ENCODE data around the gene LYSMD4. TPM values are rescaled to one million over a fixed set of nuclear protein-coding genes. Genes with fewer than 3 reads are reported as not detected.

The LYSMD4 gene
- total and polyA plus RNA-seq, 2 of the 8 experiments (the other 6 are each of a cell fraction or from before 2014, with no cell fraction given): 7.5 to 17.5 TPM

GRCh38 chr15:99753066-99753465 lies 19.8 kb upstream of the LYSMD4 start:
- H3K9me3 ChIP-seq (ENCODE audit: insufficient read depth in 2 of 2, low read depth in 1 of 2, low read length in 1 of 2): no peaks in the 10 kb centered on the region
- WGBS, 2 experiments (ENCODE audit: extremely low coverage in 1 of 2, insufficient coverage in 1 of 2, insufficient read length in 1 of 2, insufficient replicate concordance in 2 of 2, low coverage in 1 of 2, low lambda C conversion rate in 2 of 2, missing lambda C conversion rate in 1 of 2): 75% methylated on average over 4 of the region's 4 CpGs; no CpG with 5 or more reads in 1 of the 2 experiments
- H4K8ac ChIP-seq (ENCODE audit: extremely low read depth, insufficient read depth, low read length): no peak overlapping the region
- H4K20me1 ChIP-seq (replicated peaks in 1 of 2; ENCODE audit: control insufficient read depth in 1 of 2, insufficient read depth in 2 of 2, low read length in 2 of 2): no peaks in the 10 kb centered on the region
- no peak overlapping the region for H3K14ac ChIP-seq (ENCODE audit: insufficient read length)
- TF ChIP-seq JUND (IDR thresholded peaks at IDR 0.05; ENCODE audit: low read length): no peak
- TF ChIP-seq TCF12 (IDR thresholded peaks at IDR 0.05; ENCODE audit: low read depth, low read length): 0 out of 2 replicates have a peak, but pooled peaks have one; percentile 19
- TF ChIP-seq RNF2 (IDR thresholded peaks at IDR 0.05; ENCODE audit: borderline replicate concordance, low read depth, low read length, missing control alignments, poor library complexity, severe bottlenecking): no peak
- TF ChIP-seq CTCF (IDR thresholded peaks at IDR 0.05; ENCODE audit: control extremely low read depth in 1 of 3, insufficient read depth in 1 of 3, low read depth in 1 of 3, low read length in 3 of 3): no peak
- no peak for TF ChIP-seq POU5F1 (IDR thresholded peaks at IDR 0.05; ENCODE audit: low read depth, low read length)
- TF ChIP-seq SP2 (IDR thresholded peaks at IDR 0.05; ENCODE audit: low read length): no peak
- no peak for TF ChIP-seq BCL11A (IDR thresholded peaks at IDR 0.05; ENCODE audit: low read depth in 2 of 2, low read length in 2 of 2)
- no peak for TF ChIP-seq SIX5 (IDR thresholded peaks at IDR 0.05; ENCODE audit: low read depth, low read length)
- H3K27ac ChIP-seq (ENCODE audit: low read depth, low read length): no peak overlapping the region
- H2BK120ac ChIP-seq (replicated peaks; ENCODE audit: low read depth, low read length): no peak overlapping the region
- no peaks in the 10 kb centered on the region for H3K4me1 ChIP-seq (replicated peaks in 1 of 4; ENCODE audit: control insufficient read depth in 3 of 4, insufficient read depth in 4 of 4, low read length in 3 of 4)
- H3K79me2 ChIP-seq (ENCODE audit: control insufficient read depth in 1 of 2, insufficient read depth in 2 of 2, low read length in 2 of 2): no peaks in the 10 kb centered on the region
- CTCF ChIA-PET (ENCODE audit: partially characterized antibody): interaction anchor here (1.5 to 6.8 kb wide), 5 partner anchors 15 to 481 kb away, joined by 4 to 92 read pairs (median 8); partner anchors contain the start of gene LYSMD4
- H3K4me3 ChIP-seq (ENCODE audit: extremely low read depth in 1 of 4, insufficient read depth in 2 of 4, low read depth in 3 of 4, low read length in 4 of 4): no peak overlapping the region
- DNase-seq (ENCODE audit: low read depth in 1 of 2, low spot score in 2 of 2): no peak
- no peak overlapping the region for H3K23ac ChIP-seq (ENCODE audit: insufficient read length)
- H4K5ac ChIP-seq (ENCODE audit: insufficient read length, low read depth, low read length): no peak overlapping the region
- peaks cover 0 to 10% (median 0%) of the 10 kb centered on the region in 4 experiments; a peak in 2 of 7 replicates for H3K27me3 ChIP-seq (replicated peaks in 1 of 4; ENCODE audit: control insufficient read depth in 3 of 4, extremely low read depth in 1 of 4, insufficient read depth in 3 of 4, low read length in 3 of 4)
- no peak overlapping the region for H3K18ac ChIP-seq (ENCODE audit: extremely low read depth, low read length)
- H3K79me1 ChIP-seq (ENCODE audit: low read depth, low read length): no peaks in the 10 kb centered on the region
- no peak overlapping the region for H2AFZ ChIP-seq (ENCODE audit: low read length)
- no peak overlapping the region for H3K9ac ChIP-seq (replicated peaks in 1 of 4; ENCODE audit: extremely low read depth in 1 of 4, low read depth in 3 of 4, low read length in 3 of 4)
- H2BK20ac ChIP-seq (ENCODE audit: low read length): no peak overlapping the region
- POLR2A ChIA-PET (ENCODE audit: partially characterized antibody): interaction anchor here (2.0 kb wide), 1 partner anchor 20 kb away, joined by 5 read pairs; the partner anchor contains the start of gene LYSMD4
- H2BK15ac ChIP-seq (ENCODE audit: low read length): no peak overlapping the region
- H3K56ac ChIP-seq (replicated peaks; ENCODE audit: insufficient read length, low read depth, low read length): no peak overlapping the region
- H3K4me2 ChIP-seq (ENCODE audit: insufficient read depth in 1 of 2, low read depth in 2 of 2, low read length in 2 of 2): no peak overlapping the region
- no peak overlapping the region for H2BK12ac ChIP-seq (ENCODE audit: low read depth, low read length)
- no peak overlapping the region for H2AK5ac ChIP-seq (ENCODE audit: low read depth, low read length)
- FAIRE-seq: no peak
- H3K36me3 ChIP-seq (ENCODE audit: control insufficient read depth in 2 of 4, insufficient read depth in 4 of 4, low read length in 3 of 4): no peaks in the 10 kb centered on the region
- H2BK5ac ChIP-seq (ENCODE audit: low read depth, low read length): no peak overlapping the region
- H4K91ac ChIP-seq (replicated peaks; ENCODE audit: insufficient read length, low read length): no peak overlapping the region
- no peaks in the 10 kb centered on the region for H3K23me2 ChIP-seq (ENCODE audit: low read depth, low read length)
- no peak overlapping the region for H3K4ac ChIP-seq (replicated peaks; ENCODE audit: insufficient read length, low read depth, low read length)

All from H1 (cell line).